ENCODE data around the gene ZNF474.

Gene ZNF474

DNA sequence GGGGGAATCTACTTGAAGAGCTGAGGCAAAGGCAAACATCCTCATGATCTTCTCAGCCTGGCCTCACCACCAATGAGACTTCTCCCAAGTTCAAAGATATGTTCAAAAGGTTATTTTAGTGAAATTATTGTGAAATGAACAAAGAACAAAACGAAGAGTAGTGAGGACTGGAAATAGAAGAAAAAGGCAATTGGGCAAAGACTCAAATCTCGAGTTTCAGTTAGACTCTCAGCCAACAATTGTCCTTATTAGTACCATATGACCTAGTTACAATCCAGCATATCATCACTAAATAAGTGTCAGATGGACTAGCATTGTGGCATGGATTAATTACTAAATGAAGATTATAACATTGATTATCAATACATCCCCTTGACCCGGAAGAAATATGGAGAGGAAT, 9.0 kb downstream of the ZNF474 start:
- no peaks in the 10 kb centered on the region for H3K4me1 ChIP-seq (ENCODE audit: control insufficient read depth, insufficient read depth, low read length)
- ChIA-PET CTCF (no interaction called here), POLR2A (no interaction called here)
- no peak overlapping the region for H3K27ac ChIP-seq (ENCODE audit: extremely low read depth, low read depth, low read length)
- no peak for TF ChIP-seq GLIS1 (tag by site-specific recombination; IDR thresholded peaks at IDR 0.05)
- TF ChIP-seq ZNF623 (tag by site-specific recombination; IDR thresholded peaks at IDR 0.05), result no peak
- TF ChIP-seq, protein P1, sequence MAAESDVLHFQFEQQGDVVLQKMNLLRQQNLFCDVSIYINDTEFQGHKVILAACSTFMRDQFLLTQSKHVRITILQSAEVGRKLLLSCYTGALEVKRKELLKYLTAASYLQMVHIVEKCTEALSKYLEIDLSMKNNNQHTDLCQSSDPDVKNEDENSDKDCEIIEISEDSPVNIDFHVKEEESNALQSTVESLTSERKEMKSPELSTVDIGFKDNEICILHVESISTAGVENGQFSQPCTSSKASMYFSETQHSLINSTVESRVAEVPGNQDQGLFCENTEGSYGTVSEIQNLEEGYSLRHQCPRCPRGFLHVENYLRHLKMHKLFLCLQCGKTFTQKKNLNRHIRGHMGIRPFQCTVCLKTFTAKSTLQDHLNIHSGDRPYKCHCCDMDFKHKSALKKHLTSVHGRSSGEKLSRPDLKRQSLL (tag by site-specific recombination; IDR thresholded peaks at IDR 0.05), result no peak
- TF ChIP-seq PRDM1 (tag by site-specific recombination; IDR thresholded peaks at IDR 0.05), result no peak
- TF ChIP-seq ZFP69B (tag by site-specific recombination; IDR thresholded peaks at IDR 0.05), result no peak
- no peak for TF ChIP-seq ELK4 (IDR thresholded peaks at IDR 0.05; ENCODE audit: borderline replicate concordance, low read depth, low read length)
- H3K9me3 ChIP-seq (ENCODE audit: control insufficient read depth, insufficient read depth, low read depth, low read length), result no peaks in the 10 kb centered on the region
- no peak overlapping the region for H3K4me3 ChIP-seq (ENCODE audit: low read depth, low read length)
- no peaks in the 10 kb centered on the region for H3K36me3 ChIP-seq (ENCODE audit: control insufficient read depth in 2 of 2, insufficient read depth in 1 of 2, low read length in 2 of 2)

DNA sequence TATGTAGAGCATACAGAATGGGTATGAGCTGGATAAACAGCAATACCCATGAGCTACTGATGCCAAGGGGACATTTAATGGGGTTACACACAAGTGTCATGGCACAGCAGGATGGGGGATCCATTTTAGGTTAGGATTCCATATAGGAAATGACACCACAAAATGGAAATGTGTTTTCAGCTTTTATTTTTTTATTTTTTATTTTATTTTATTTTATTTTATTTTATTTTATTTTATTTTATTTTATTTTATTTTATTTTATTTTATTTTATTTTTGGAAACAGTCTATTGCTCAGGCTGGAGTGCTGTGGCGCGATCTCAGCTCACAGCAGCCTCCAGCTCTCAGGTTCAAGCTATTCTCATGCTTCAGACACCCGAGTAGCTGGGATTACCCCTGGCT, 11.6 kb downstream of the ZNF474 start:
- H3K9me3 ChIP-seq (ENCODE audit: control insufficient read depth, insufficient read depth, low read depth, low read length), result no peaks in the 10 kb centered on the region
- TF ChIP-seq ZNF433 (tag by site-specific recombination; IDR thresholded peaks at IDR 0.05; ENCODE audit: low read depth), result no peak
- TF ChIP-seq ZNF529 (tag by site-specific recombination; IDR thresholded peaks at IDR 0.05; ENCODE audit: insufficient replicate concordance), result no peak
- no peak for TF ChIP-seq ZFP37 (tag by site-specific recombination; IDR thresholded peaks at IDR 0.05)
- no peak for TF ChIP-seq REPIN1 (tag by site-specific recombination; IDR thresholded peaks at IDR 0.05; ENCODE audit: low read depth)
- TF ChIP-seq, protein P2, sequence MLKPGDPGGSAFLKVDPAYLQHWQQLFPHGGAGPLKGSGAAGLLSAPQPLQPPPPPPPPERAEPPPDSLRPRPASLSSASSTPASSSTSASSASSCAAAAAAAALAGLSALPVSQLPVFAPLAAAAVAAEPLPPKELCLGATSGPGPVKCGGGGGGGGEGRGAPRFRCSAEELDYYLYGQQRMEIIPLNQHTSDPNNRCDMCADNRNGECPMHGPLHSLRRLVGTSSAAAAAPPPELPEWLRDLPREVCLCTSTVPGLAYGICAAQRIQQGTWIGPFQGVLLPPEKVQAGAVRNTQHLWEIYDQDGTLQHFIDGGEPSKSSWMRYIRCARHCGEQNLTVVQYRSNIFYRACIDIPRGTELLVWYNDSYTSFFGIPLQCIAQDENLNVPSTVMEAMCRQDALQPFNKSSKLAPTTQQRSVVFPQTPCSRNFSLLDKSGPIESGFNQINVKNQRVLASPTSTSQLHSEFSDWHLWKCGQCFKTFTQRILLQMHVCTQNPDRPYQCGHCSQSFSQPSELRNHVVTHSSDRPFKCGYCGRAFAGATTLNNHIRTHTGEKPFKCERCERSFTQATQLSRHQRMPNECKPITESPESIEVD (tag by site-specific recombination; IDR thresholded peaks at IDR 0.05), result no peak
- no peak for TF ChIP-seq ZNF423 (tag by site-specific recombination; IDR thresholded peaks at IDR 0.05)
- no peak for TF ChIP-seq ZBTB49 (tag by site-specific recombination; IDR thresholded peaks at IDR 0.05; ENCODE audit: low read depth)
- TF ChIP-seq, protein P3, sequence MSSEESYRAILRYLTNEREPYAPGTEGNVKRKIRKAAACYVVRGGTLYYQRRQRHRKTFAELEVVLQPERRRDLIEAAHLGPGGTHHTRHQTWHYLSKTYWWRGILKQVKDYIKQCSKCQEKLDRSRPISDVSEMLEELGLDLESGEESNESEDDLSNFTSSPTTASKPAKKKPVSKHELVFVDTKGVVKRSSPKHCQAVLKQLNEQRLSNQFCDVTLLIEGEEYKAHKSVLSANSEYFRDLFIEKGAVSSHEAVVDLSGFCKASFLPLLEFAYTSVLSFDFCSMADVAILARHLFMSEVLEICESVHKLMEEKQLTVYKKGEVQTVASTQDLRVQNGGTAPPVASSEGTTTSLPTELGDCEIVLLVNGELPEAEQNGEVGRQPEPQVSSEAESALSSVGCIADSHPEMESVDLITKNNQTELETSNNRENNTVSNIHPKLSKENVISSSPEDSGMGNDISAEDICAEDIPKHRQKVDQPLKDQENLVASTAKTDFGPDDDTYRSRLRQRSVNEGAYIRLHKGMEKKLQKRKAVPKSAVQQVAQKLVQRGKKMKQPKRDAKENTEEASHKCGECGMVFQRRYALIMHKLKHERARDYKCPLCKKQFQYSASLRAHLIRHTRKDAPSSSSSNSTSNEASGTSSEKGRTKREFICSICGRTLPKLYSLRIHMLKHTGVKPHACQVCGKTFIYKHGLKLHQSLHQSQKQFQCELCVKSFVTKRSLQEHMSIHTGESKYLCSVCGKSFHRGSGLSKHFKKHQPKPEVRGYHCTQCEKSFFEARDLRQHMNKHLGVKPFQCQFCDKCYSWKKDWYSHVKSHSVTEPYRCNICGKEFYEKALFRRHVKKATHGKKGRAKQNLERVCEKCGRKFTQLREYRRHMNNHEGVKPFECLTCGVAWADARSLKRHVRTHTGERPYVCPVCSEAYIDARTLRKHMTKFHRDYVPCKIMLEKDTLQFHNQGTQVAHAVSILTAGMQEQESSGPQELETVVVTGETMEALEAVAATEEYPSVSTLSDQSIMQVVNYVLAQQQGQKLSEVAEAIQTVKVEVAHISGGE (tag by site-specific recombination; conservative IDR thresholded peaks at IDR 0.05; ENCODE audit: low read depth), result peak; percentile 39; the same call in 1 of the 2 replicates
- TF ChIP-seq ZNF549 (tag by site-specific recombination; IDR thresholded peaks at IDR 0.05), result no peak
- no peak overlapping the region for H3K4me3 ChIP-seq (ENCODE audit: low read depth, low read length)
- CTCF ChIA-PET, result interaction anchor here (0.9 to 2.3 kb wide), 2 partner anchors 16 to 18 kb away, joined by 3 to 8 read pairs; no protein-coding TSS in a partner anchor
- POLR2A ChIA-PET, result interaction anchor here (0.7 kb wide), 1 partner anchor 11 kb away, joined by 3 read pairs; the partner anchor contains the start of gene ZNF474
- no peak overlapping the region for H3K27ac ChIP-seq (ENCODE audit: extremely low read depth, low read depth, low read length)
- no peaks in the 10 kb centered on the region for H3K4me1 ChIP-seq (ENCODE audit: control insufficient read depth, insufficient read depth, low read length)
- no peaks in the 10 kb centered on the region for H3K36me3 ChIP-seq (ENCODE audit: control insufficient read depth in 2 of 2, insufficient read depth in 1 of 2, low read length in 2 of 2)

Data from HEK293 (cell line).